ENCODE results near the gene RHBDL3.

DNA sequence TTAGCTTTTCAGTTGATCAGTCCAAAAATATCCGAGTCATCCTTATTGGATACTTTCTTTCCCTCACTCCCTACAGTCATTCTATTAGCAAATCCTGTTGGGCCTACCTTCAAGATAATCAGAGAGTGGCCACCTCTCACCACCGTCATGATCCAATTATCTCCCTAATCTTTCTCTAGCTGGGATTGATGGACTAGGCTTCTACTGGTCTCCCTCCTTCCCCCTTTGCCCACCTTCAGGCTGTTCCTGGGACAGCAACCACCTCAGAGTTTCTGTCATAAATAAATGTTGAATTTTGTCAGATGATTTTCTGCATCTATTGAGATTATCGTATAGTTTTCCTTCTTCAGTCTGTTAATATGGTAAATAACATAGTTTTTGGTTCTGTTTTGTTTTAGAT, 16.2 kb upstream of the RHBDL3 start:
- no peak for TF ChIP-seq POLR2A (IDR thresholded peaks at IDR 0.05)
- TF ChIP-seq EP300 (IDR thresholded peaks at IDR 0.05): no peak

Data from ovary (tissue), 1 donor.